GM20000 (cell line): Measurements from ENCODE around the gene PPP2R2B.

Source experiments
- DNase-seq: peaks from one replicate; pipeline ENCODE4 v3.0.0; 2012; ENCODE audit warnings: low spot score
- CTCF ChIP-seq: IDR thresholded peaks from 2 replicates; pipeline ENCODE4 v1.5.1; 2012; ENCODE audit warnings: mild to moderate bottlenecking, control low read depth; ENCODE audit errors: extremely low read depth, missing control alignments

Gene PPP2R2B

GRCh38 chr5:146642410-146642809, 236.1 kb downstream of the PPP2R2B start:
- no peak for TF ChIP-seq CTCF

GRCh38 chr5:146641941-146642340, 236.6 kb downstream of the PPP2R2B start:
- no peak for TF ChIP-seq CTCF
- DNase-seq = no peak

More at GRCh38 chr5:146642410-146642809, 236.1 kb downstream of the PPP2R2B start:
- no peak for DNase-seq

- no peak for TF ChIP-seq CTCF
- no peak for DNase-seq
Observed at GRCh38 chr5:146640285-146640896, 238.2 kb downstream of the PPP2R2B start.

- no peak for TF ChIP-seq CTCF
- no peak for DNase-seq
Observed at GRCh38 chr5:146635443-146635842, 243.1 kb downstream of the PPP2R2B start.

- DNase-seq = no peak
- TF ChIP-seq CTCF = no peak
Observed at GRCh38 chr5:146633323-146633764, 245.2 kb downstream of the PPP2R2B start.

GRCh38 chr5:146632620-146633322, 245.8 kb downstream of the PPP2R2B start:
- DNase-seq = no peak
- TF ChIP-seq CTCF = no peak

- no peak for TF ChIP-seq CTCF
- DNase-seq = no peak
Observed at GRCh38 chr5:146630472-146630871, 248.1 kb downstream of the PPP2R2B start.
